Esophagus squamous epithelium (tissue), 4 donors: ENCODE data around the gene PGM5.

Experiments used
- POLR2A ChIP-seq, 4 donors: fragments of 450-650 bp; IDR thresholded peaks; one replicate each; pipeline ENCODE4 v1.6.1; 2017; ENCODE audit warnings: antibody characterized with exemption in 4 of 4, mild to moderate bottlenecking in 4 of 4, moderate library complexity in 3 of 4
- TF ChIP-seq, protein P1 (sequence below), 6 experiments: fragments of 450-650 bp in 4 of 6; fragments of 200-600 bp in 2 of 6; sonication (generic) in 2 of 6; IDR thresholded peaks; one replicate each; pipeline ENCODE4 v1.5.1; 2016 to 2019; ENCODE audit warnings: antibody characterized with exemption in 6 of 6, mild to moderate bottlenecking in 4 of 6, moderate library complexity in 4 of 6

DNA sequence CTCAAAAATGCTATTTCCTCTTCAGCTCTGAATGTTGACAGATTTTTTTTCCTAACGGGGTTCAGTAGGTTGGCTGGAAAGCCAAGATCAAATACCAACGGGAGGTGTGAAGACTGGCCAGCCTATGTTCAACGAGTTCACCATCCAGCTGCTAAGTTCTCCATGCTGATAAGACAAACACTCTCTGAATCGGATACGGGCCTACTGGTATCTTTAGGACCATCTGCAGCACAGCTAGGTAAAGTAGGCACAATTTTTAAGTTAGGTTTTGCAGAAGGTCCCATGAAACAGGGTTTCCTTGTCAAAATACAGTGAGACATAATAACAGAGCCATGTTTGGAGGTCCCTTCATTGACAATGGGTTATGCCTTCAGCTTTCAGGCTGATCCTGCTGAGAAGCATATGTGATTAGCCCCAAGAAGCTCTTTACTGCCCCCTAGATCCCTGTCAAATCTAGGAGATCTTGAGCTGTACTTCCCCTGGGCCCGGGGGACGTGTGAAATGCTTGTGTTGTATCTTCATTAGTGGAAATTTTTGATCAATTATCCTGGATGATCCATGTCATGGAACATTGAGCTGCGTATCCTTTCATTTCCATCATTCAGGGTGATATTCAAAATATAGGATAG, 60.6 kb downstream of the PGM5 start:
- TF ChIP-seq, protein P1, sequence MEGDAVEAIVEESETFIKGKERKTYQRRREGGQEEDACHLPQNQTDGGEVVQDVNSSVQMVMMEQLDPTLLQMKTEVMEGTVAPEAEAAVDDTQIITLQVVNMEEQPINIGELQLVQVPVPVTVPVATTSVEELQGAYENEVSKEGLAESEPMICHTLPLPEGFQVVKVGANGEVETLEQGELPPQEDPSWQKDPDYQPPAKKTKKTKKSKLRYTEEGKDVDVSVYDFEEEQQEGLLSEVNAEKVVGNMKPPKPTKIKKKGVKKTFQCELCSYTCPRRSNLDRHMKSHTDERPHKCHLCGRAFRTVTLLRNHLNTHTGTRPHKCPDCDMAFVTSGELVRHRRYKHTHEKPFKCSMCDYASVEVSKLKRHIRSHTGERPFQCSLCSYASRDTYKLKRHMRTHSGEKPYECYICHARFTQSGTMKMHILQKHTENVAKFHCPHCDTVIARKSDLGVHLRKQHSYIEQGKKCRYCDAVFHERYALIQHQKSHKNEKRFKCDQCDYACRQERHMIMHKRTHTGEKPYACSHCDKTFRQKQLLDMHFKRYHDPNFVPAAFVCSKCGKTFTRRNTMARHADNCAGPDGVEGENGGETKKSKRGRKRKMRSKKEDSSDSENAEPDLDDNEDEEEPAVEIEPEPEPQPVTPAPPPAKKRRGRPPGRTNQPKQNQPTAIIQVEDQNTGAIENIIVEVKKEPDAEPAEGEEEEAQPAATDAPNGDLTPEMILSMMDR (IDR thresholded peaks at IDR 0.05), result no peak
- TF ChIP-seq POLR2A (IDR thresholded peaks at IDR 0.05), result no peak
